Fibroblast of pulmonary artery (primary cell): ENCODE results near the gene EIF2B1.
A peak's percentile ranks its signal among the peaks of the same experiment; 100 is the strongest.

Experiments
- DNase-seq: peaks from one replicate; pipeline ENCODE4 v3.0.0-alpha.2; 2010; ENCODE audit warnings: low read depth
- H3K4me3 ChIP-seq: replicated peaks from 2 replicates; pipeline ENCODE4 v1.5.1; 2011; ENCODE audit warnings: low read depth, mild to moderate bottlenecking, control low read depth, low read length, moderate library complexity
- CTCF ChIP-seq: IDR thresholded peaks from 2 replicates; pipeline ENCODE4 v1.5.1; 2011; ENCODE audit warnings: mild to moderate bottlenecking, control low read depth, low read length, inconsistent platforms; ENCODE audit errors: missing control alignments

Gene EIF2B1

GRCh38 chr12:123670882-123671728 lies 37.6 kb upstream of the EIF2B1 start, which contains the start of gene TCTN2:
TSS of gene TCTN2 (plus strand) at chr12:123671113. CDS start at chr12:123671241, 128 bp downstream.
- DNase-seq: peak; percentile 90
- TF ChIP-seq CTCF: no peak
- H3K4me3 ChIP-seq: peak within 1 kb of the TSS; percentile 66

GRCh38 chr12:123667771-123668170 lies 34.3 kb upstream of the EIF2B1 start:
- H3K4me3 ChIP-seq: no peak overlapping the region
- no peak for TF ChIP-seq CTCF
- no peak for DNase-seq

GRCh38 chr12:123659996-123660727 lies 26.7 kb upstream of the EIF2B1 start:
- no peak overlapping the region for H3K4me3 ChIP-seq
- DNase-seq: peak; percentile 90
- TF ChIP-seq CTCF: no peak

GRCh38 chr12:123657211-123657610 lies 23.7 kb upstream of the EIF2B1 start:
- DNase-seq: no peak
- H3K4me3 ChIP-seq: no peak overlapping the region
- no peak for TF ChIP-seq CTCF

- no peak overlapping the region for H3K4me3 ChIP-seq
- DNase-seq: no peak
- TF ChIP-seq CTCF: no peak
Measured at GRCh38 chr12:123656392-123656791, 22.9 kb upstream of the EIF2B1 start.

GRCh38 chr12:123655420-123655819 lies 21.9 kb upstream of the EIF2B1 start:
- TF ChIP-seq CTCF: no peak
- no peak overlapping the region for H3K4me3 ChIP-seq
- no peak for DNase-seq
